ENCODE measurements around the gene DDX49. TPM values are rescaled to one million over a fixed set of nuclear protein-coding genes. Genes with fewer than 3 reads are reported as not detected.
"Not testable (repeated sequence)": the region's sequence is repeated elsewhere in the genome, so short reads cannot be mapped to it uniquely, and the experiment has no call there.

The DDX49 gene
- polyA plus RNA-seq, 12 donors: 29.4 to 45.6 (median 34.8) TPM; not detected in 1

GRCh38 chr19:18894254-18895037 lies 25.1 kb upstream of the DDX49 start:
- DNase-seq: peak; percentile 82

DNA sequence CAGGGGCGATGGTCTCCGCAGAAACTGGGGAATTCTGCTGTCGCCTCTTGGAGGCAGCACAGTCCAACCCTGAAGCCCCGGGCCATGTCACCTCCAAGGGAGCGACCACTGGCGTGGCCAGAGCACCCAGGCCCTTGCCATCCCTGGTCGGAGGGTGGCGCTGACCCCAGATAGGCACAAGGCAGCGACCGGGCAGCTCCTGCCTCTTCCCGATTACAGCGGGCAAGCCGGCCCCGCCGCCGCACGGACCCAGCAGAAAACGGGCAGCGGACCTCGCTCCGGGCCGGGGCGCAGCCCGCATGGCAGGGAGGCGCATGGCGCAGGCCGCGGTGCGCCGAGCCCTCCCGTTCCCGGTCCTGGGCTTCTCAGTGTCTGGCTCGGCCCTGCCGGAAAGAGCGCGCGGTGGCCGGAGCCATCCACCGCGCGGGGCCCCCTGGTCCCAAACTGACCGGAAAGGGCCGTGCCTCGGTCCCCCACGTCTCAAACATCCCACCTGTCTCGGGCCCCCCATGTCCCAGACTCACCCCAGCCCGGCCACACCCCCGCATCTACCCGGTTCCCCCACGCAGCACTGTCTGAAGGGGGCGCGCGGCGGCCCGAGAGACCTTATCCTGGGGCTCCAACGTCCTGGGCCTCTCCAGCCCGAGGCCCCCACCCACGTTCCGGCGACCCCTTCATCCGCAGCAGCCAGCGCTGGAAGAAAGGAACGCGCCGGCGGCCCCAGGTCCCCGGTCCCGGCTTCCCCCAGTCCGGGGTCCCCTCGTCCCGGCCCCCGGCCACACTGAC lies 24.3 kb upstream of the DDX49 start:
- DNase-seq: peak; percentile 39

DNA sequence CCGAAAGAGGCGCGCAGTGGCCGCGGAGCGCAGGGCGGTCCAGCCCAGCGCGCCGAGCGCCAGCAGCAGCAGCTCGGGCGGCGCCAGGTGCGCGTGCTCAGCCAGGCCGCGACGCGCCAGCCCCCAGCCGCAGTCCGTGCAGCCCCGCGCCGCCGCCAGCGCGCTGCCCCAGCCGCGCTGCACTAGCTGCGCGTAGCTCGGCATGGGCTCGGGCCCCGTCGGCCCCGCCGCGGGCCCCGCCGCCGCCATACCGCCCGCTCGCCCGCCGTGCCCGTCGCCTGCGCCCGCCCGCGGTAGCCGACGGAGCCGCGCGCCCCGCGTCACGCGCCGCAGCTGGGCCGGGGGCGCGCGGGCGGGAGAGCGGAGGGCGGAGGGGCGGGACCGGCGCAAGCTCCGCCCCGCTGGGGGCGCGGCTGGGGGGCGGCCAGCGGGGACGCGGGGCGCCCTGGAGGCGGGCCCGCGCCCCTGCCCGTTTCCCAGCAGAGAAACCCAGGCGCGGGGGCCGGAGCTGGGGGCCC lies 23.6 kb upstream of the DDX49 start, which contains the start of gene CERS1:
CERS1 (minus strand) TSS at position 335 of the 518 bp plus-strand sequence; CDS start at position 249, 86 bp downstream.
- no peak for DNase-seq

DNA sequence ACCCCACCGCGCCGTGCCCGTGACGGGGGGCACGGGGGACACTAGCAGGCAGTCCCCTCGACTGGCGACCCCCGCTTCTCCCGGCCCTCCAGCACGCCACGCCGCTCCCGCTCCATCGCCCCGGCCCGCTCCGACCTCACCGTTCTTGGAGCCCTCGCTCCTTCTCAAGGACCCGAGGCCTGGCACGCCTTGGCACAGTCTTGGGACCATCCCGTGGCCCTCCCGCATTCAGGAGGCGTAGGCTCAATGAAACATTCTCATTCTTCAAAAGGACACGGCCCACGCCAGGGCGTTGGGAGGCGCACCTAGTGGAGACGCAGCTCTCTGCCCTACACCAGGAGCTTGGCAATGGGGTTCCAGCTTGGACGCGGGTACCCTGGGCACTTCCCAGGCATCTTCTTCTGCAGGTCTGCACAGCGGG lies 23.1 kb upstream of the DDX49 start:
- DNase-seq: no peak

DNA sequence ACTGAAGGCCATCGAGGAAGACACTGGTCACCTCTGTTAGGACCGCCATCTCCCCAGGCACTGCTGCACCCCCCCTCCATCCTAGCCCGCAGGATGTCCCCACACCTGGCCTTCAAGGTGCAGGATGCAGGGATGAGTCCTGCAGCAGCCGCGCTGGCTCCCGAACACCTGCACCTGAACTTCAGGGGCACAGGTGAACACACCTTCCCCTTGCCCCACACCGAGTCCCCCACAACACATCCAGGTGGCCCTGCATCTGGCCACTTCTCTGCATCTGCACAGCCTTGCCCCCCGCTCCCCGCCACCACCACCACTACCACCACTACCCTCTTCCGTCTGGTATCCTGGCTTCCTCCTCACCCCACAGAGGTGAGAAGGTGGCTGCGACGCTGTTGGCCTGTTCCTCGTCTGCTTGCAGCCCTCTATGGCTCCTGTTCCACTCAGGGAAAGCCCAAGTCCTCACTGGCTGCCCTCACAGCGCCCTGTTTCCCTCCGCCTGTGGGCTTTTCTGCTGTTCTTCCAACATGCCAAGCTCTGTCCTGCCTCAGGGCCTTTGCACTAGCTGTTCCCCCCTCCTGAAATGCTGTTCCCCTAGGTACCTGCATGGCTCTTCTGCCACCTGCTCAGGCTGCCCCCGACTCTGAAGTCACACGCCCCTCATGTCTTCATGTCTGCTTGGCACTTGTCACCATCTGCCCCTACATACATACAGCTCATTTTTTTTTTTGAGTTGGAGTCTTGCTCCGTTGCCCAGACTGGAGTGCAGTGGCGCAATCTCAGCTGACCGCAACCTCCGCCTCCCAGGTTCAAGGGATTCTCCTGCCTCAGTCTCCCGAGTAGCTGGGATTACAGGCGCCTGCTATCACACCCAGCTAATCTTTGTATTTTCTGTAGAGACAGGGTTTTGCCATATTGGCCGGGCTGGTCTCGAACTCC lies 22.2 kb upstream of the DDX49 start:
- no peak for DNase-seq

- DNase-seq: no peak
These were observed 21.4 kb upstream of the DDX49 start for GRCh38 chr19:18898081-18898606.

DNA sequence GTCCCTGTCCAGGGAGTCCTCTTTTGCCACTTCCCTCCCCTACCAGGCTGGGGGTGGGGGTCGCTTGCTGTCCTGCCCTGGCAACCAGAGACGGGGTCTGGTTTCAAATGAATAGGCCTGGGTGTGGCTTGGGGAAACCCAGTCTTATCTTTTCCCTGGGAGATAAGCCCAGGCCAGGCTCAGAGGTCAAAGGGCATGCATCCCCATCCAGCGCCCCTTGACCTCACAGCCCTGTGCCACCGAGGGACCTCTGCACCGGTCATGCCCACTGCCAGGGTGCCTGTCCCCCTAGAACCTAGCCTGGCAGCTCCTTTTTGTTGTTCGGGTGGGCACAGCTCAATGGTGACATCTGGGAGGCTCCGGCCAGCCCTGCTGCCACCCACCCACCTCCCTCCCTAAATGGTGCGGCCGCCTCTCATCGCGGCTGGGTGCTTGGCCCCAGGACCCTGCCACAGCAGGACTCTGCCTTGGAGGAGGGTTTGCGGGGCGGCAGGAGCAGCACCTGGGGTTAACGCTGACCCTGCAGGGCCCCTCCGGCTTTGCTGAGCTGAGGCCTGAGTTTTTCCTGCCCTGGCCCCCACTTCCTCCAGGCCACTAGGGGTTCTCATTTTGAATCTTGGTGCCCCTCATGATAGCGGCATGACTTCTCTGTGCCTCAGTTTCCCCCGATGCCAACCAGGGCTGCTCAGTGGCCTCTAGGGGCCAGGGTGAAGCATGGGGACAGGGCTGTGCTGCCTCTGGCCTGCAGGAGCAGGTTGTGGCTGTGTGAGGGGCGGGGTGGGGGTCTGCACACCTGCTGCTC lies 20.7 kb upstream of the DDX49 start:
- DNase-seq: no peak

- no peak for DNase-seq
These were observed 19.6 kb upstream of the DDX49 start for GRCh38 chr19:18899624-18900560.

DNA sequence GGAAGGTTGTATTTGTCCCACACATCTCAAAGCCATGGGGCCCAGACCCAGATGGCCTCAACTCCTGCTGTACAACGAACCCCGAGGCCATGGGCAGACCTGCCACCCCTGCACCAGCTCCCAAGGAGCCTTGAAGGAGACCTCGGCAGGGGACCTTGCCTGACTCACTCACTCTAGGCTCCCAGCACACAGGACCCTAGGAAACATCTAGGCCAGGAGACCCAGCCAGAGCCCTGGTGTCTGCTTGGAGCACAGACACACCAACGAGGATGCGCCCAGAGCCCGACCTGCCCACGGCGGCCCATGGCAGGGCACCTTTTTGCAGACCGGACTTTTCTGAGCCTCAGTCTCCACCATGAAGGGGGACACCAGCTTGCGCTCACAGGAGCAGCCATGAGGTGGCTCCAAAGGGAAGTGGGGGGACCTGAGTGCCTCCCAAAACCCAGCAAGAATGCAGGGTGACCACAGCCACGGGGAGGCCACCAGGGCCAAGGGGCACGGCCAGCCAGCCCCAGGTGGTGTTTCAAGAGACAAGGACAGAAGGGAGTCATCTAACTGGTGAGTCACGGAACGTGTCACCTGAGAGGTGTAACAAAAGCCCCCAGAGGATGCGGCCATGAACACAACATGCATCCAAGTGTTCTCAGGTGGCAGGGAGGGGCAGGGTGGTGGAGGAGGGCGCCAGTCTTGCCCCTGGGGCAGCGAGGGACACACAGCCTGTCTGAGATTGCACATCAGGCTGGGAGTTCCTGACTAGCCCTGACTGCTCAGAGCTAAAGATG lies 18.6 kb upstream of the DDX49 start:
- no peak for DNase-seq

DNA sequence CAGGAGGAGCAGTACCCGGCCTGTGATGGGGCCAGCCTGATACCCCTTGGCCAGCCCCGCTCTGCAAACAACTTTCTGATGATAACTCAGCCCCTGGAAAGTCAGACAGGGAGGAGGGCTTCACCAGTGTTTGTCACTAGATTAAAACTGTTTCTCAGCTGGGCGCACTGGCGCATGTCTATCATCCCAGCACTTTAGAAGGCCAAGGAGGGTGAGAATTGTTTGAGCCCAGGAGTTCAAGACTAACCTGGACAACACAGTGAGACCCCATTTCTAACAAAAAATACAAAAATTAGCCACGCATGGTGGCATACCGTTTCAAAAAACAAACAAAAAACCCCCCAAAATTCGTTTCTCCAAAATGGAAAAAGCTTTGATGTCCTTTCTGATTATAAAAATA lies 18.0 kb upstream of the DDX49 start:
- no peak for DNase-seq

GRCh38 chr19:18902519-18902918 lies 17.0 kb upstream of the DDX49 start:
- not testable (repeated sequence) for DNase-seq

DNA sequence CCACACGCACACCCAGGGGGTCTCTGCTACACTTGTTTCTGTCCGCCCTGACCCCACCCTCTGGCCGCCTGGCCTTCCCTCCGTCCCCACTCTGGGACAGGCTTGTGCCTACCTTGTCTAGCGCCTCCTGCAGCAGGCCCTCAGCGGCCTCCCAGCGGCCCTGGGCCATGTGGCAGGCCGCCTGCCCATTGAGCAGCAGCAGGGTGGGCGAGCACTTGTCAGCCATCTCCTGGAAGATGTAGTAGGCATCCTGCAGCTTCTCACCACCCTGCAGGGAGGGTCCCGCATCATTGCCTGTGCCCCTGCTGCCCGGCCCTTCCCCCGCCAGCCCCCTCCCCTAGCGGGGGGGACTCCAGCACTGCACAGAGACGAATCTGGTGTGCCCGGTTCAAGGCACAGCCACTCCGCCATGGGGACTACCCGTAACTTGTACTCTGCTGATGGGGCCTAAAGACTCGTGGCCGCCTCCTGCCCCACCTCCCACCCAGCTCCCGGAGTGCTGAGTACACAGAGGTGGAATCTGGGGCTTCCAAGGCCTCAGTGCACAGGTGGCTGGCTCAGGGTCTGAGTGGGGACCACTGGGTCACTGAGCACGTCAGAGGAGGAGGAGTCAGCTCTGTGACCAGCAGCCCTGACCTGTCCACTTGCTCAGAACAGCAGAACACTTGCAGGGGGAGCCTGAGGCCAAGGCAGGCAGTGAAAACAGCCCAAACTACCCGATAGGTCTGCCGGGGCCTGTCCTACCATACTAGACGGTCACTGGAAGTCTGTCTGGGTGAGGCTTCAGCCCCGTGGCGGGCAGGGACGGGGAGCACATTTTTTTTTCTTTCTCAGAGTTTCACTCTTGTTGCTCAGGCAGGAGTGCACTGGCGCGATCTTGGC lies 16.1 kb upstream of the DDX49 start:
- no peak for DNase-seq

DNA sequence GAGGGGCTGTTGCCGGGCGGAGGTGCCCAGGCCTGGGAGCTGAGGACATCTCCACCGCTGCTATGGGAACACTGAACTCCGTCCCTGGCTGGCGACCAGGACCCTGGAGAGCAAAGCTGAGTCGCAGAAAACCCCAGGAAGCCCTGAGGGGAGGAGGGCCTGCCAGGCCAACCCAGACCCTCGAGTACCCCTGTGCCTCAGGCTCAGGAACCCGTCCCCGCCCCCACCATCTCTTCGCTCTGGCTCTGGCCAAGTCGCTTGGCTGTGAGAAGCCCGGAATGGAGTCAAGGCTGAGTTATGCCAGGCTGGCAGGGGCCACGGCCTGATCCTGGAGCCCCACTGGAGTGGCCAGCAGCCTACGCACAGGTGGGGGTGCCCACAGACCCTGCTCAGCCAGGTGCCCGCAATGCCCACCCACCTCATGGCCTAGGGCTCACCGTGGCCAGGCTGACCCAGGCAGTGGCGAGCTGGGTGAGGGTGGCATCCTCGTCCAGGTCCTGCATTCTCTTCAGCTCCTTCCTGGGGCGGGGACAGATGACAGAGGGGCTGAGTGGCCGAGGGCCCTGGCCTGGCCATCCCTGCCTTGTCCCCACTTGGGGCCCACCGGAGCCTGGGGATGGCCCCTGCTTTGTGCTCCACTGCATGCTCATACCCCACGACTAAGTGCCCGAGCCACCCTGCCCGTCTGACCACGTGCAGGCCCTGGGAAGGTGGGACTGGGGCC lies 15.0 kb upstream of the DDX49 start:
- DNase-seq: no peak

DNA sequence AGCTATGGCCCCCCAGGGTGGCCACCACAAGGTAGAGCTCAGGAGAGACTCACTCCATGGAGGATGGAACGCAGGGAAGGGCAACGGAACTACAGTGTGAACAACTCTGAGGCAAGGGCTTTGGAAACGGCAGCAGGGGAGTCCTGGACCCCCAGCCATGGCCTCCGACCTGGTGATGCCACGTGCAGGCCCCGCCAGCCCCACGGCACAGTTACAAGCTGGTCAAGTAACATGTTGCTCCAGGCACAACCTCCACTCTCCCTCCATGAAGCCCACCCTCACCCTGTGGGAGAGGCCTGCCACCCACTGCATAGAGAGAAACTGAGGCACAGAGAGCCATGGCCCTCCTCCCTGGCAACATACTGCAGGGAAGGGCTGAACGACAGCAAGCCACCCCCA lies 14.5 kb upstream of the DDX49 start:
- DNase-seq: no peak

DNA sequence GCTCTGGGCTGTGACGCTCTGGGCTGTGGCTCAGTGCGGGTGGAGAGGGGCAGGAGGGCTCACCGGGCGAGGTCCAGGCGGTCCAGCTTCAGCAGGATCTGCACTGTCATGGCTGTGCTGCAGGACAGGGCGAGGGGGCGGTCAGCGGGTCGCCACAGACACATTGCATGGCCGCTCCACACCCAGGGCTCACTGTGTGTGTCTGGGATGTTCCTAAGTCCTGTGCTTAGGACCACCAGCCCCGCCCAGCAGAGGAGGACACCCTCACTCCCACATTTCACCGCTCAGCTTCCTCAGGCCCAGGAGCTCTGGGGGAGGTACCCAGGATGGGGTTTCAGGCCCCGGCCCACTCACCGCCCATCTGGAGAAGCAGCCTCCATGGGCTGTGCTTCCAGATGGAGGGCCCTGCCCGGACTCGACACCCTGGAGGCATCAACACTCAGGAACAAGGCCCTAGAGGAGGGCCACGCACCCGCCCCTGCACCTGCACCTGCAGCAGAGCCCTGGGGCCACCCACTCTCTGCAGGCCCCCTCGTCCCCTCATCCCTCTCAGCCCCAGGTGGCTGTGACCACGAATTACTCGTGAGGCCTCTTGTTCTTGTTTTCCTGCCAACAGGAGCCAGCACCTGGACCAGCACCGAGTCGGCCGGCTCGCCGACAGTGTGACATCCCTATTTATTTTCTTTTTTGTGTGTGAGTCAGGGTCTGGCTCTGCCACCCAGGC lies 13.8 kb upstream of the DDX49 start:
- no peak for DNase-seq
